Lower leg skin (tissue), 3 donors: Measurements from ENCODE around the gene LMNA.

ENCODE experiments used
- POLR2A ChIP-seq, 2 donors: fragments of 450-650 bp; IDR thresholded peaks; one replicate each; pipeline ENCODE4 v1.6.1; 2016 to 2017; ENCODE audit warnings: antibody characterized with exemption in 2 of 2, mild to moderate bottlenecking in 1 of 2, moderate library complexity in 1 of 2
- TF ChIP-seq, protein P1 (sequence below), 3 donors: fragments of 450-650 bp; IDR thresholded peaks; one replicate each; pipeline ENCODE4 v1.5.1; 2016; ENCODE audit warnings: antibody characterized with exemption in 3 of 3, mild to moderate bottlenecking in 3 of 3, moderate library complexity in 2 of 3

DNA sequence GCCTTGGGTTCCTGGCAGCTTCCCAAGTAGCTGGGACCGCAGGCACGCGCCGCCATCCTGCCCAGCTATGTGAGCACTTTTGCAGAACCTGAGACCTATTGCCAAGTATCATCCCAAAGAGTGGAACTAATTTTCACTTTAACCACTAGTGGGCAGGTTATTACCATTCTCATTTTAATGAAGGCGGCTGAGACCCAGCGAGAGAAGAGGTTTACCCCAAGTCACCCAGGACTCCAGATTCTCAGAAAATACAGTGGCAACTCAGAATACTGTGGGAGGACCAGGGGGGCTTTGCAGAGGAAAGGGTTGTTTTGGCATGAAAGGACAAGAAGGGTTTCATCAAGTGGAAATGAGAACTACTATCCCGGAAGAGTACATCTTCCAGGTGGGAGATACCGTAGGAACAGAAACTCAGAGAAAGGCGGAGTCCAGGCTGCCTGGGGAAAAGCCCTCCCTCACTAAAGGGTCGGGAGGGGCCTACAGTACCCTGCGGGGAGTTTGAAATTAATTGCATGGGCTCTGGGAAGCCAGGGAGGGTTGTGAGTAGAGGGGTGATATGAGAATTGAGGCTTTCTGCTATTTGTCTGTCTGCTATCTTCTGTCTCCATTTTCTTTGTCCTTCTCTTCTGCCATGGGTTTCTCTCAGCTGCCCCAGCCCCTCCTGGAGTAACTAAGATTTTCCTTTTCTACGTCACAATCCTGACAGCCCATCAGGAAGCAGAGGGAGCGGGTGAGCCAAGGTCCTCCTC is 31.7 kb downstream of the LMNA start:
- TF ChIP-seq, protein P1, sequence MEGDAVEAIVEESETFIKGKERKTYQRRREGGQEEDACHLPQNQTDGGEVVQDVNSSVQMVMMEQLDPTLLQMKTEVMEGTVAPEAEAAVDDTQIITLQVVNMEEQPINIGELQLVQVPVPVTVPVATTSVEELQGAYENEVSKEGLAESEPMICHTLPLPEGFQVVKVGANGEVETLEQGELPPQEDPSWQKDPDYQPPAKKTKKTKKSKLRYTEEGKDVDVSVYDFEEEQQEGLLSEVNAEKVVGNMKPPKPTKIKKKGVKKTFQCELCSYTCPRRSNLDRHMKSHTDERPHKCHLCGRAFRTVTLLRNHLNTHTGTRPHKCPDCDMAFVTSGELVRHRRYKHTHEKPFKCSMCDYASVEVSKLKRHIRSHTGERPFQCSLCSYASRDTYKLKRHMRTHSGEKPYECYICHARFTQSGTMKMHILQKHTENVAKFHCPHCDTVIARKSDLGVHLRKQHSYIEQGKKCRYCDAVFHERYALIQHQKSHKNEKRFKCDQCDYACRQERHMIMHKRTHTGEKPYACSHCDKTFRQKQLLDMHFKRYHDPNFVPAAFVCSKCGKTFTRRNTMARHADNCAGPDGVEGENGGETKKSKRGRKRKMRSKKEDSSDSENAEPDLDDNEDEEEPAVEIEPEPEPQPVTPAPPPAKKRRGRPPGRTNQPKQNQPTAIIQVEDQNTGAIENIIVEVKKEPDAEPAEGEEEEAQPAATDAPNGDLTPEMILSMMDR (IDR thresholded peaks at IDR 0.05) = no peak
- TF ChIP-seq POLR2A (IDR thresholded peaks at IDR 0.05) = no peak
